ENCODE data around the gene KCNJ5.

Gene KCNJ5

DNA sequence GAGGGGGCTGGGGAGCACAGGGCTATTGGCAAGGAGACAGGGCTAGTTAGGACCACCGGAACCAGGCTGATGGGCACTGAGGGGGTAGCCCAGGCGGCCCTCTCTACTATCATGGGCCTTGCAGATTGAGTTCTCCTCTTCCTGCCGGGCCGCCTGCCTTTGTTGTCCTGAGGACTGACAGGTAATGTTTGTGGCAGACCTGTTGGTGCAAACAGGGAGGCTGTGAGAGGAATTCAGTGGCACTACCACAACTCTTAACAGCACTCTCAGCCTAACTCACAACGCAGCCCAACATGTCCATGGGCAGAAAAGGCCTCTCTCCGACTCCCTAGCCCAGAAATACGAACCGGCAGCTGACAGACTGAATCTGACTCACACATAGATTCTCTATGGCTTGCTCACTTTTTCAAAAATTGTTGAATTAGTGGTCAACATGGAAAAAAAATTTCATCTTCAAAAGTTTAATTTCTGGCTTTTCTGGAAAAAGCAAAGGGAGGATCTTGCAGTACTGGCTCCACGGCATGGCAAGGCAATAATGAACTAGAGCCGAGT, 11.4 kb downstream of the KCNJ5 start:
- no peaks in the 10 kb centered on the region for H3K36me3 ChIP-seq (ENCODE audit: control insufficient read depth, insufficient read depth, low read length)
- no peak overlapping the region for H3K9ac ChIP-seq (ENCODE audit: low read length)
- no peaks in the 10 kb centered on the region for H3K4me1 ChIP-seq (ENCODE audit: control insufficient read depth, insufficient read depth, low read length)
- H3K27me3 ChIP-seq (ENCODE audit: control insufficient read depth, insufficient read depth, low read length): no peaks in the 10 kb centered on the region
- H3K27ac ChIP-seq (ENCODE audit: low read depth, low read length): no peak overlapping the region
- H3K4me3 ChIP-seq (ENCODE audit: low read length): no peak overlapping the region

GRCh38 chr11:128903248-128904061, 12.3 kb downstream of the KCNJ5 start:
- no peaks in the 10 kb centered on the region for H3K36me3 ChIP-seq (ENCODE audit: control insufficient read depth, insufficient read depth, low read length)
- H3K4me3 ChIP-seq (ENCODE audit: low read length): no peak overlapping the region
- H3K9ac ChIP-seq (ENCODE audit: low read length): no peak overlapping the region
- no peaks in the 10 kb centered on the region for H3K4me1 ChIP-seq (ENCODE audit: control insufficient read depth, insufficient read depth, low read length)
- no peaks in the 10 kb centered on the region for H3K27me3 ChIP-seq (ENCODE audit: control insufficient read depth, insufficient read depth, low read length)
- H3K27ac ChIP-seq (ENCODE audit: low read depth, low read length): no peak overlapping the region

DNA sequence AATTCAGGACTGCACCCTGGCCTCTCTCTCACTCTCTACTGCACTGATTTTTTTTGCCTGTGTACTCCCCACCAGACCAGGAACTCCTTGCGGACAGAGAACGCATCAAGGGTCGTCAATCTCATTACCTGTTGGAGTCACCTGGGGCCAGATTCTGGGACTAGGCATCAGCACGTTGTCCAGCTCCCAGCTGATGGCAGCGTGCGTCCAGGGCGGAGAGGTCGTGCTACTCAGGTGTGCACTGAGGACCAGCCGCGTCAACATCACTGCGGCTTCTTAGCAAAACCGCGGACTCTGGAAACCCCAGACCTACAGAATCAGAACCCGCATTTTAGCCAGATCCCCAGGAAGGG, 13.1 kb downstream of the KCNJ5 start:
- no peaks in the 10 kb centered on the region for H3K27me3 ChIP-seq (ENCODE audit: control insufficient read depth, insufficient read depth, low read length)
- H3K4me1 ChIP-seq (ENCODE audit: control insufficient read depth, insufficient read depth, low read length): no peaks in the 10 kb centered on the region
- no peak overlapping the region for H3K4me3 ChIP-seq (ENCODE audit: low read length)
- H3K9ac ChIP-seq (ENCODE audit: low read length): no peak overlapping the region
- H3K36me3 ChIP-seq (ENCODE audit: control insufficient read depth, insufficient read depth, low read length): no peaks in the 10 kb centered on the region
- peak overlapping the region; percentile 40 for H3K27ac ChIP-seq (ENCODE audit: low read depth, low read length)

GRCh38 chr11:128904656-128905344, 13.6 kb downstream of the KCNJ5 start:
- Histone ChIP-seq H3K27ac (ENCODE audit: low read depth, low read length) (no peak overlapping the region), H3K27me3 (ENCODE audit: control insufficient read depth, insufficient read depth, low read length) (no peaks in the 10 kb centered on the region), H3K4me1 (ENCODE audit: control insufficient read depth, insufficient read depth, low read length) (no peaks in the 10 kb centered on the region), H3K4me3 (ENCODE audit: low read length) (peak overlapping the region; percentile 62), H3K9ac (ENCODE audit: low read length) (no peak overlapping the region), H3K36me3 (ENCODE audit: control insufficient read depth, insufficient read depth, low read length) (no peaks in the 10 kb centered on the region)

GRCh38 chr11:128905345-128906184, 14.4 kb downstream of the KCNJ5 start:
- Histone ChIP-seq H3K36me3 (ENCODE audit: control insufficient read depth, insufficient read depth, low read length) (no peaks in the 10 kb centered on the region), H3K4me3 (ENCODE audit: low read length) (peak overlapping the region; percentile 62), H3K27me3 (ENCODE audit: control insufficient read depth, insufficient read depth, low read length) (no peaks in the 10 kb centered on the region), H3K27ac (ENCODE audit: low read depth, low read length) (peak overlapping the region; percentile 22), H3K9ac (ENCODE audit: low read length) (no peak overlapping the region), H3K4me1 (ENCODE audit: control insufficient read depth, insufficient read depth, low read length) (no peaks in the 10 kb centered on the region)

DNA sequence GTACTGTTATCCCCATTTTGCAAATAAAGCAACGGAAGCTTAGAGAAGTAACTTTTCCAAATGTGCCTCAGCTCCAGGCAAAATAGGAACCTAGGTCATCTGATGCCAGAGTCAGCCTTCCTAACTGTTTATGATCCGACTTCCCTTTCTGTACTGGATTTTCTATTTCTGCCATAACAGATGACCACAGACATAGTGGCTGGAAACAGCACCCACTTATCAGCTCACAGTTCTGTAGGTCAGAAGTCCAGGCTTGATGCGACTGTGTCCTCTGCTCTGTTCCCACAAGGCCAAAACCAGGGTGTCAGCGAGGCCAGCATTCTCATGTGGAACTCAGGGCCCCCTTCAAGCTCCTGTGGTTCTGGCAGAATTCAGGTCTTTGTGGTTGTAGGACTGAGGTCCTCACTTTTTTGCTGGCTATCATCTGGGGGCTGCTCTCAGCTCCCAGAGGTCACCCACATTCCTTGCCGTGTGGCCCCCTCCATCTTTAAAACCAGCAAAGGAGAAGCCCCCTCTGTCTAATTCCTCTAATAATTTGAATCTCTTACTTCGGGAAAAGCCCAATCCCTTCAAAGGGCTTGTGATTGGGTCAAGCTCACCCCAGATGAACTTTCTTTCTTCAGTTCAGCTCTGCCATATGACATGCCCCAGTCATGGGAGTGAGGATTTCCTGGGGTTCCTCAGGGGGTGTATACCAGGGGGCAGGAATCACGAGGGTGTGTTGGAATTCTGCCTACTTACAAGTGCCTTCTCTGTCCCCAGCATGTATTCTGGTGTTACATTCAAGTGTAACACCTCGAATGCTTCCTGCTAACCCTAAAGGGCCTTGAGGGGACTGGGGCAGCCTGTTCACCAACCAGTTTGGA, 15.3 kb downstream of the KCNJ5 start:
- Histone ChIP-seq H3K4me1 (ENCODE audit: control insufficient read depth, insufficient read depth, low read length) (no peaks in the 10 kb centered on the region), H3K36me3 (ENCODE audit: control insufficient read depth, insufficient read depth, low read length) (no peaks in the 10 kb centered on the region), H3K9ac (ENCODE audit: low read length) (no peak overlapping the region), H3K27me3 (ENCODE audit: control insufficient read depth, insufficient read depth, low read length) (no peaks in the 10 kb centered on the region), H3K4me3 (ENCODE audit: low read length) (no peak overlapping the region), H3K27ac (ENCODE audit: low read depth, low read length) (no peak overlapping the region)

- H3K9ac ChIP-seq (ENCODE audit: low read length): no peak overlapping the region
- H3K36me3 ChIP-seq (ENCODE audit: control insufficient read depth, insufficient read depth, low read length): no peaks in the 10 kb centered on the region
- no peaks in the 10 kb centered on the region for H3K4me1 ChIP-seq (ENCODE audit: control insufficient read depth, insufficient read depth, low read length)
- H3K27me3 ChIP-seq (ENCODE audit: control insufficient read depth, insufficient read depth, low read length): no peaks in the 10 kb centered on the region
- H3K27ac ChIP-seq (ENCODE audit: low read depth, low read length): no peak overlapping the region
- H3K4me3 ChIP-seq (ENCODE audit: low read length): no peak overlapping the region
These were observed 16.4 kb downstream of the KCNJ5 start for GRCh38 chr11:128907585-128907984.

- Histone ChIP-seq H3K27ac (ENCODE audit: low read depth, low read length) (no peak overlapping the region), H3K4me1 (ENCODE audit: control insufficient read depth, insufficient read depth, low read length) (no peaks in the 10 kb centered on the region)
These were observed 17.5 kb downstream of the KCNJ5 start for GRCh38 chr11:128908391-128909246.

DNA sequence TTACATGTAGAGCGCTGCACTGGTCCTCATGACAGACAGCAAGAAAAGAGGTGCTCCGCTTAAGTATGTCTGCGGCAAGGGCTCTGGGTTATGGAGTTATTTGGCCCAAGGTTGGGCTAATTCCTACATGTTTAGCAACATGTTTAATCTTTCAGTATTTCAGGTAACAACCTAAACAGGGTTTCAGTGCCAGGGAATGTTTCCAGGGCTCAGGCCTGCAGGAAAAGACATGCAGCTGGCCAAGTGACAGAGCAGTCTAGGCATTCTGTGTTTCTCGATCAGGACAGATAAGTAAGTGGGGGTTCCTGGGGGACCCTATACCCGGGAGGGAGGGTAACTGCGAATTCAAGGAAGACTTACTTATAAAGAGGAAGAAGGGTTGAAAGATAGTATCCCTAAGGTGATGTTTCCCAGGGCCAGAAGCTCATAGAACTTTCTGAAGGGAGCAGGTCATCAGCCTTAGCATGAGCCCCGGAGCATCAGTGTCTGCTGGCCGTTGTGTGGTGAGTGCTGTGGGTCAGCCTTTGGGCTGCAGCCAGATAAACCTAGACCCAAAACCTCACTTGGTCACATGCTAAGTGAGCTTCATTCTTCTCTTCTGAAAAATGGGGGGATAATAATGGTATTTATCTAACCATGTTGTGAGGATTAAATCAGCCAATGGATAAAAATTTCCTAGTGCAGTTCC, 18.4 kb downstream of the KCNJ5 start:
- Histone ChIP-seq H3K9ac (ENCODE audit: low read length) (no peak overlapping the region), H3K4me3 (ENCODE audit: low read length) (no peak overlapping the region), H3K36me3 (ENCODE audit: control insufficient read depth, insufficient read depth, low read length) (no peaks in the 10 kb centered on the region), H3K27me3 (ENCODE audit: control insufficient read depth, insufficient read depth, low read length) (no peaks in the 10 kb centered on the region), H3K4me1 (ENCODE audit: control insufficient read depth, insufficient read depth, low read length) (no peaks in the 10 kb centered on the region), H3K27ac (ENCODE audit: low read depth, low read length) (no peak overlapping the region)

More at GRCh38 chr11:128908391-128909246, 17.5 kb downstream of the KCNJ5 start:
- Histone ChIP-seq H3K36me3 (ENCODE audit: control insufficient read depth, insufficient read depth, low read length) (no peaks in the 10 kb centered on the region), H3K4me3 (ENCODE audit: low read length) (no peak overlapping the region), H3K9ac (ENCODE audit: low read length) (no peak overlapping the region), H3K27me3 (ENCODE audit: control insufficient read depth, insufficient read depth, low read length) (no peaks in the 10 kb centered on the region)

DNA sequence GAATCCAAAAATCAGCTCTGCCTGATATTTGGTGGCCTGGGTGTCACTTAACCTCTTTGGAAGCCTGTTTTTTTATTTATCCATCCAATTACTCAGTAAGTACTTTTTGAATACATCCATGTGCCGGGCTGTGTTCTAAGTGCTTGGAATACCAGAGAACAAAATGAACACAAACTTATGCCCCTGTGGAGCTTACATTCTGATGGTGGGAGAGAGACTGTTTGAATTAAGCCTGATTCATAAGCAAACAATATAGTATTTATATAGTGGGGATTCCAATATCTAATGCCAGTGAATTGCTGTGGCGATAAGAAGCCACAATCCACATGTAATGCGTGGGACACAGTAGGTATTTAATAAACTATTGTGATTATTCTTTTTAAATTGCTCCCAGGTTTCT, 19.4 kb downstream of the KCNJ5 start:
- H3K4me3 ChIP-seq (ENCODE audit: low read length): no peak overlapping the region
- H3K27ac ChIP-seq (ENCODE audit: low read depth, low read length): no peak overlapping the region
- no peak overlapping the region for H3K9ac ChIP-seq (ENCODE audit: low read length)
- H3K27me3 ChIP-seq (ENCODE audit: control insufficient read depth, insufficient read depth, low read length): peaks cover 3% of the 10 kb centered on the region
- H3K36me3 ChIP-seq (ENCODE audit: control insufficient read depth, insufficient read depth, low read length): no peaks in the 10 kb centered on the region
- H3K4me1 ChIP-seq (ENCODE audit: control insufficient read depth, insufficient read depth, low read length): no peaks in the 10 kb centered on the region

Measured in rectal smooth muscle tissue (tissue), 1 donor.